HG03354 (cell line): ENCODE data around the gene ZNF747.

Experiments used
- ATAC-seq: cut with Tn5 transposase; IDR thresholded peaks from one replicate; pipeline ENCODE4 v1.9.1; 2021; ENCODE audit warnings: mild to moderate bottlenecking; ENCODE audit not compliant: unreplicated experiment, poor library complexity, severe bottlenecking

Gene ZNF747

DNA sequence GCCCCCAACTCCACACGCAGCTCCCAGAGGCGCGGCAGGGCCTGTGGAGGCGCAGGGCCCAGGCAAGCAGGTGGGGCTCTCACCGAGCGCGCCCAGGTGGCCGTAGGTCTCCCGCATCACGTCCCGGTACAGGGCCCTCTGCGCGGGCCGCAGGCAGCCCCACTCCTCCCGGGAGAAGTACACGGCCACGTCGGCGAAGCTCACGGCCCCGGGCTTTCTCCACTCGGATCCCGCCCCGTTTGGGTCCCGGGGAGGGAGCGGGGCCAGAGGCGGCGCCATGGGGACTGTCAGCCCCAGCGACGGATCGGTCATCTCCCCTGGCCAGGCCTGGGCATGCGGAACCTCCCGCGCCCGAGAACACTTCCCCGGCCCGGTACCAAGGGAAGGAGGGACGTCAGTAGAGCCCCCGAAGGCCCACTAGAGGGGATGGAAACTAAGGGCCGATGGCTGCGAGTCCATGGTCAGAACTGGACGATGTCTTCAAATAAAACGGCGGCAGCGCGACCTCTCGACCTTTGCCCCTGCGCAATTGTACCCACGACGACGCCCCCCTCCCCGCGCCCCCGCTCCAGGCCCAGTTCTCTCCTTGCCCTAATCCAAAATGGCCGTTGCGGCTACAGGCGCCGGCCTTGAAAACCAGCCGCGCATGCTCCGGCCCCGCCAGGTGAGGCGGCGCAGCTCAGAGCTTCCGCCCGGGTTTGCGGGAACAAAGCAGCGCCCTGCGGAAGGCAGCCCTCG is at the start of gene ZNF747:
Gene ZNF747 (minus strand): TSS at position 491 of the 738 bp plus-strand sequence. CDS start 179 bp downstream, at position 312.
- peak; percentile 63 for ATAC-seq

GRCh38 chr16:30582611-30583340 is 48.1 kb upstream of the ZNF747 start:
- no peak for ATAC-seq

GRCh38 chr16:30581457-30581856 is 46.8 kb upstream of the ZNF747 start:
- no peak for ATAC-seq

GRCh38 chr16:30574678-30575077 is 40.0 kb upstream of the ZNF747 start:
- ATAC-seq: no peak

GRCh38 chr16:30571445-30572322 is 37.0 kb upstream of the ZNF747 start, which contains the start of gene ZNF688:
TSS of gene ZNF688 (minus strand) at chr16:30571714. CDS start at chr16:30571629, 85 bp downstream.
- peak; percentile 73 for ATAC-seq

GRCh38 chr16:30570636-30571444 is 36.2 kb upstream of the ZNF747 start:
- ATAC-seq: no peak

DNA sequence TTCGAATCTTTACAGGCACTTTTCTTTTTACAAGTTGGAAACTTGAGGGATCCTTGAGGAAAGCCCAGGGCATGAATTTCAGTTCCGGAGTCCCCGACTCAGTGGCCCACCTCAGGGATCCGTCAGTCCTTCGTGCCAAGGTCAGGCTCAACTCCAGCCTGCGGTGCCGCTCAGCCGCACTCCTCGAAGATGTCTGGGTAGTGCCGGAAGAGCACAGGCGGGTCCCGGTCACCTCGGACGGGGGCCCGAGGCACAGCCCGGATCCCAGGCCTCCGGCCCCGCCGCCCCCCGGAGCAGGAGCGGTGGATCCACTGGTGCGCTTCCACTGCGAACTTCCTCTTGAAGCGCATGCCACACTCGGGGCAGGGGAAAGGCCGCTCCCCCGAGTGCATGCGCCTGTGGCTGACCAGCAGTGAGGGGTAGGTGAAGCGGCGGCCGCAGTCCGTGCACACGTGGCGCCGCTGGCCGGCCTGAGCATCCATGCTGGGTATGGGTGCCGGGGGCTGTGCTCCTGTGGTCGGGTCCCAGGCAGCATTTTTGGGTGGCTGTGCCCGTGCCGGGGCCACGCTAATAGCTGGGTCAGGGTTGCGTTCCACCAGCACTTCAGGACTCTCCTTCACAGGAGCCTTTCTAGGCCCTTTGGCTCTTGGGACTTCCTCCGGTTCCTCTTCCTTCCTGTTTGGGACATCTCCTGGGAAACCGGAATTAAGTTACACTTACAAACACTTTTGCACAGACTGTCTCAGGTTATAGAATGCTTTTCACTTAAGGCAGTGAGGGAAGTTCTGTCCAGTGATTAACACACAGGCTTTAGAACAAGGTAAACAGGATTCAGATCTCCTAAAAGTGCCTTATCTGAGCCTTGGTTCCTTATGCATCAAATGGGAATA is 35.3 kb upstream of the ZNF747 start:
- no peak for ATAC-seq

GRCh38 chr16:30569281-30569680 is 34.6 kb upstream of the ZNF747 start:
- ATAC-seq: no peak

GRCh38 chr16:30567991-30568638 is 33.5 kb upstream of the ZNF747 start:
- peak; percentile 50 for ATAC-seq

DNA sequence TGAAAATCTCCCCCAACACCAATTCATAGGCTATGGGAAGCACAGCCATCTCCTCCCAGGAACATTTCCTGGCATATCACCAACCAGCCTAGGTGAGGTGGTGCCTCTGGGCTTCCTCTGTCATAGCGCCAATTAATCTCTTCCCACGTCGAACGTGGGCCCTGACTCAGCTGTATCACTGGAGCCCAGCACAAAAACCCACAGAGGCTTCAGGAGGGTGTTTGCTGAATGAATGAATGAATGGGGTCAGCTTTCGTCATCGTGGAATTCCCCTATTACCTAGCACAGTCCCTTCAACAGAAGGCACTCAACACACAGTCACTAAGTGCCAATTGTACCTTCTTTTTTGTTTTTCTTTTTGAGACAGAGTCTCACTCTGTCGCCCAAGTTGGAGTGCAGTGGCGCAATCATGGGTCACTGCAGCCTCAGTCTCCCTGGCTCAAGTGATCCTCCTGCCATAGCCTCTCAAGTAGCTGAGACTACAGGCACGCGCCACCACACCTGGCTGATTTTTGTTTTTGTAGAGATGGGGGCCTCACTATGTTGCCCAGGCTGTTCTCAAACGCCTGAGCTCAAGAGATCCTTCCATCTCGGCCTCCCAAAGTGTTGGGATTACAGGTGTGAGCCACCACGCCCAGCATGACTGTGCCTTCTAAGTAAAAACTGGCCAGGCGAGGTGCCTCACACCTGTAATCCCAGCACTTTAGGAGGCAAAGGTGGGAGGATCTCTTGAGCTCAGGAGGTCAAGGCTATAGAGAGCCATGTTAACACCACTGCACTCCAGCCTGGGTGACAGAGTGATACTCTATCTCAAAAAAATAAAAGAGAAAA is 32.7 kb upstream of the ZNF747 start:
- ATAC-seq: no peak

DNA sequence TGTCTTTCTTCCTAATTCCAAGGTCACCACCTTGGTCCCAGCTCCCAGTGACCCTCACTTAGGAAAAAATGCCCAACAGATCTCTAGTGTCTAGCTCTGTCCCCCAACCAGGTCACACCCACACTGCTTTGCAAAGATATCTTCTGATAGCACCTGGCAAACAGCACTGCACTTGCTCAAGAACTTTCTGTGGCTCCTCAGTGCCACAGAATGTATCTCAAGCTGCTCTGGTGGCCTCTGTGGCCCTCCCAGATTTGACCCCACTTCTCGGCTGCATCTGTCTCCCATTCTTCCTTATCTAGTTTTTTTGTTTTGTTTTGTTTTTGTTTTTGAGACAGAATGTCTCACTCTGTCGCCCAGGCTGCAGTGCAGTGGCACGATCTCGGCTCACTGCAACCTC is 31.9 kb upstream of the ZNF747 start:
- ATAC-seq: no peak

- no peak for ATAC-seq
Measured at GRCh38 chr16:30565984-30566383, 31.3 kb upstream of the ZNF747 start.

- ATAC-seq: no peak
Measured at GRCh38 chr16:30565526-30565925, 30.9 kb upstream of the ZNF747 start.

- no peak for ATAC-seq
Measured at GRCh38 chr16:30562021-30562420, 27.4 kb upstream of the ZNF747 start.

GRCh38 chr16:30561089-30561816 is 26.6 kb upstream of the ZNF747 start:
- ATAC-seq: no peak

GRCh38 chr16:30559690-30560089 is 25.0 kb upstream of the ZNF747 start:
- ATAC-seq: no peak
